Mucosa of descending colon (tissue), 3 donors: ENCODE measurements around the gene RGS6. TPM values are rescaled to one million over a fixed set of nuclear protein-coding genes. Genes with fewer than 3 reads are reported as not detected.

ENCODE experiments used
- ATAC-seq: fragments of 200-7000 bp; cut with Tn5 transposase; one replicate; pipeline ENCODE4 v1.9.1; 2020; ENCODE audit warnings: mild to moderate bottlenecking, moderate library complexity
- DNase-seq, 3 donors: peaks; one replicate each; pipeline ENCODE4 v3.0.0-alpha.2; 2020
- H3K36me3 ChIP-seq: fragments of 200-600 bp; one replicate; pipeline ENCODE4 v1.8.0; 2021; ENCODE audit warnings: low read depth, mild to moderate bottlenecking
- H3K4me1 ChIP-seq: fragments of 200-600 bp; one replicate; pipeline ENCODE4 v1.8.0; 2021; ENCODE audit warnings: low read depth, mild to moderate bottlenecking
- H3K4me3 ChIP-seq: fragments of 200-600 bp; one replicate; pipeline ENCODE4 v1.8.0; 2021; ENCODE audit warnings: mild to moderate bottlenecking
- H3K9me3 ChIP-seq: fragments of 200-600 bp; one replicate; pipeline ENCODE4 v1.8.0; 2021; ENCODE audit warnings: mild to moderate bottlenecking
- intact Hi-C, 2 donors: fragments of 100-400 bp; cut with DNase I in 1 of 2; cut with micrococcal nuclease in 1 of 2; formaldehyde crosslinking; loops; one replicate each; pipeline versions ENCODE4 v1.11.0 to v1.11.1; 2022; cut with DNase I, micrococcal nuclease
- total RNA-seq, 3 donors: library from RNA; stranded (reverse); fragmentation: NEBNext Ultra II Directional in 2 of 3; extraction: Animal tissue kit (Norgen Biotek cat#: 25700) in 2 of 3; gene quantifications; one replicate each; pipeline versions ENCODE4 v1.2.1 to v1.2.4, GENCODE V29; 2021 to 2023
- TF ChIP-seq, protein P1 (sequence below): fragments of 200-600 bp; IDR thresholded peaks from one replicate; pipeline ENCODE4 v1.8.0; 2022; ENCODE audit warnings: antibody characterized with exemption, mild to moderate bottlenecking
- donor health status: DM: no; HTN: no; CAD: no; lungs with moderate emphysema.
- donor health status: DM: no; HTN: no; CAD: no.
- donor health status: DM: no; HTN: yes; CAD: no.

RGS6 gene
- total RNA-seq, 3 donors from 2014 or later: 0.66 to 2.5 (median 0.94) TPM

DNA sequence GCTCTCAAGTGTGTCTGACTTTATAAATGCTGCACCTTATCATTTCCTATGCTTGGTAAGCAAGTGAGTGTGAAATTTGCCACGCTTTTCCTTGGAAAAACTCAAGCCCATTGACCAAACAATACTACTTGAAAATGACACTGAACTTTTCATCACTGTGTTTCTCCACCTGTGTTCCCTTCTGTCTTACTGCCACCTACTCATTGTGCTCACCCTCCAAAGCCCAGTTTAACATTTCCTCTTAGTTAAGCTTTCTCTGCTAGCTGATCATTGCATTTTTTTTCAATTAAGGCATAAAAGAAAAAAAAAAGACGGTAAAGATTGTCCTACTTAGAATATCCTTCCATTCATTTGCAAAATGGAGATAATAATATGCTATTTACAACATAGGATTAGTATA is 516.0 kb downstream of the RGS6 start:
- H3K4me1 ChIP-seq: no peaks in the 10 kb centered on the region
- ATAC-seq (no peak), DNase-seq (no peak)
- no peaks in the 10 kb centered on the region for H3K9me3 ChIP-seq
- intact Hi-C loops: no loop called here
- no peaks in the 10 kb centered on the region for H3K36me3 ChIP-seq
- H3K4me3 ChIP-seq: no peak overlapping the region
- TF ChIP-seq, protein P1, sequence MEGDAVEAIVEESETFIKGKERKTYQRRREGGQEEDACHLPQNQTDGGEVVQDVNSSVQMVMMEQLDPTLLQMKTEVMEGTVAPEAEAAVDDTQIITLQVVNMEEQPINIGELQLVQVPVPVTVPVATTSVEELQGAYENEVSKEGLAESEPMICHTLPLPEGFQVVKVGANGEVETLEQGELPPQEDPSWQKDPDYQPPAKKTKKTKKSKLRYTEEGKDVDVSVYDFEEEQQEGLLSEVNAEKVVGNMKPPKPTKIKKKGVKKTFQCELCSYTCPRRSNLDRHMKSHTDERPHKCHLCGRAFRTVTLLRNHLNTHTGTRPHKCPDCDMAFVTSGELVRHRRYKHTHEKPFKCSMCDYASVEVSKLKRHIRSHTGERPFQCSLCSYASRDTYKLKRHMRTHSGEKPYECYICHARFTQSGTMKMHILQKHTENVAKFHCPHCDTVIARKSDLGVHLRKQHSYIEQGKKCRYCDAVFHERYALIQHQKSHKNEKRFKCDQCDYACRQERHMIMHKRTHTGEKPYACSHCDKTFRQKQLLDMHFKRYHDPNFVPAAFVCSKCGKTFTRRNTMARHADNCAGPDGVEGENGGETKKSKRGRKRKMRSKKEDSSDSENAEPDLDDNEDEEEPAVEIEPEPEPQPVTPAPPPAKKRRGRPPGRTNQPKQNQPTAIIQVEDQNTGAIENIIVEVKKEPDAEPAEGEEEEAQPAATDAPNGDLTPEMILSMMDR: no peak

DNA sequence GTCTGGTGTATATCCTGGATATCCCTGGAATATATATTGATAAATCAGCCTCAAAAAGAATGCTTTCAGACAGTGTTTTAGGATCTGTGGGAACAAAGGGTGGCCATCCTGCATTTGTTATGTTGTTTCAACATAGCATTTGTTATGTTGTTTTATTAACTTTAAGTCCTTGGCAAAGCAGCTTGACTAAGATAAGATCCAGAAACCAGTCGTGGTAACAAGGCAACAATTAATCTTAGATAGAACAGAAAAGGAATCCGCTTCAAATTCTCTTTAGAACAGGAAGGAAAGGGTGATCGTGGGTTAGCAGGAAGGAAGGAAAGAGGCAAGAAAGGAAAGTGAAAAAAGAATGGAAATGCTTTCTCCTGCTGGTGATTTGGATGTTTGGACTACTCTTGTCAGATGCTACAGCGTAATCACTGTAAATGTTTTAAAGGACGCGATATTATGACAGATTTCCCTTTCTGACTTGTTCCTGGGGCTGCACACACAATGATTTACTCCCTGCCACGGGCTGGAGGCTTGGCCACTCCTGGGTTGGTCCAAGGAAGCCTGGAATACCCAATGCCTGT is 518.3 kb downstream of the RGS6 start:
- Histone ChIP-seq H3K36me3 (no peaks in the 10 kb centered on the region), H3K4me1 (no peaks in the 10 kb centered on the region), H3K9me3 (no peaks in the 10 kb centered on the region), H3K4me3 (no peak overlapping the region)
- DNase-seq (no peak), ATAC-seq (no peak)
- intact Hi-C loops: no loop called here
- TF ChIP-seq, protein P1: no peak

DNA sequence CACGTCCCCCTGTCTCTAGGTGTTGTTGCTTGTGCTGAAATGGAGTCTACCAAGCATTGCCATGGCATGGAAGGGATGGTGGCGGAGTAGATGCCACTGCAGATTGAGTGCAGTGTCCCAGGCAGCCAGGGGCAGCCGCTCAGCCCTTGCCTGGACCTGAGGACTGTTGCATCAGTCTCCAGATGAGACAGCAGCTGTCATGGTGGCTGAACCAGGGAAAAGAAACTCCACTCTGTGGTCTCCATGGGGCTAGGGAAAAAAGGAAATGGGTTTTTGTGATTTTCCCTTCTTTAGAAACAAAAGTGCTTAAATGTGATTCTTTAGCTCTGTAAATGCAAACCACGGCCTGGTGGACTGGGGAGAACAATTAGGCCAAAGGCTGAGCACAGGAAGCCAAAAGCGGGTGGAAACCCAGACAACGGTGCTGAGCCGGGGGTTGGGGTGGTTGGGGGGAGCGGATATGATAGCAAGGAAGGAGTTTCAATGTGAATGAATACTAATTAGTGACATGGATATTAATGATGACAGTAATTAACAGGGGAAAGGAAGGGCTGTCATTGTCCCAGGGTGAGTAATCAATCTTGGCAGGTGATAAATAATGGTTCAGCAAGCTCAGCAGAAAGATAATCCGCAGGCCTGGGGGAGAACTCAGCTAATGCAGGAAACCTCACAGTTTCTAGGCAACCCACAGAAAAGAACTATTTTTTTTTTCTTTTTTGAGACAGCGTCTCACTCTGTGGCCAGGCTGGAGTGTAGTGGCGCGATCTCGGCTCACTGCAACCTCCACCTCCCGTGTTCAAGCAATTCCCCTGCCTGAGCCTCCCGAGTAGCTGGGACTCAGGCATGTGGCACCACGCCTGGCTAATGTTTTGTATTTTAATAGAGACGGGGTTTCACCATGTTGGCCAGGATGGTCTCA is 519.1 kb downstream of the RGS6 start:
- Histone ChIP-seq H3K4me3 (no peak overlapping the region), H3K36me3 (no peaks in the 10 kb centered on the region), H3K4me1 (no peaks in the 10 kb centered on the region), H3K9me3 (no peaks in the 10 kb centered on the region)
- intact Hi-C loops: no loop called here
- TF ChIP-seq, protein P1: no peak
- ATAC-seq: peak; percentile 71
- DNase-seq: peak; percentile 17 to 53 (median 37)

- Histone ChIP-seq H3K4me1 (no peaks in the 10 kb centered on the region), H3K36me3 (no peaks in the 10 kb centered on the region), H3K9me3 (no peaks in the 10 kb centered on the region), H3K4me3 (no peak overlapping the region)
- DNase-seq: no peak
- no peak for ATAC-seq
- intact Hi-C loops: no loop called here
- TF ChIP-seq, protein P1: no peak
Measured at GRCh38 chr14:72452774-72453173, 520.5 kb downstream of the RGS6 start.

- no peak for DNase-seq
- no peak overlapping the region for H3K4me3 ChIP-seq
- TF ChIP-seq, protein P1: no peak
- no peak for ATAC-seq
- intact Hi-C loops: no loop called here
- no peaks in the 10 kb centered on the region for H3K4me1 ChIP-seq
- no peaks in the 10 kb centered on the region for H3K36me3 ChIP-seq
- H3K9me3 ChIP-seq: no peaks in the 10 kb centered on the region
Measured at GRCh38 chr14:72454388-72455160, 522.3 kb downstream of the RGS6 start.
